GM19351 (cell line): Measurements from ENCODE around the gene DPYD.

ENCODE experiments used
- ATAC-seq: cut with Tn5 transposase; IDR thresholded peaks from one replicate; pipeline ENCODE4 v1.9.1; 2021; ENCODE audit warnings: mild to moderate bottlenecking, moderate library complexity; ENCODE audit not compliant: unreplicated experiment

Gene DPYD

DNA sequence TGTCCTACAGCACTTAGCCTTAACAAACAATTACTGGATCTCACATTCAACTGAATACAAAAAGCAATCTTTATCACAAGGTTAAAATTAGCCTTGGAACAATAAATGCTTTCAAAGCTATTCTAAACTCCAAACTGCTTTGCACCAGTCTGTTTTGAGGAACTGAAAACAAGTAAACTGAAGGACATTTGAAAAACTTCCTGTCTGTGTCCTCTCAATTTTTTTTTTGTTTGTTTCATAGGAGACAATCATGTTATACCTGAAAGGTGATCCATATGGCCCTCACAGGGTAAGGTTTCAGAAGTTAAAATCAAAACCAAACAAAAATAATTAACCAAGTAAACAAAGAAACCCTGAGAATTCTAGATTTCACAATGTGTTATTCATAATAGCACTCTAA lies 459.1 kb downstream of the DPYD start:
- ATAC-seq, result peak; percentile 95

DNA sequence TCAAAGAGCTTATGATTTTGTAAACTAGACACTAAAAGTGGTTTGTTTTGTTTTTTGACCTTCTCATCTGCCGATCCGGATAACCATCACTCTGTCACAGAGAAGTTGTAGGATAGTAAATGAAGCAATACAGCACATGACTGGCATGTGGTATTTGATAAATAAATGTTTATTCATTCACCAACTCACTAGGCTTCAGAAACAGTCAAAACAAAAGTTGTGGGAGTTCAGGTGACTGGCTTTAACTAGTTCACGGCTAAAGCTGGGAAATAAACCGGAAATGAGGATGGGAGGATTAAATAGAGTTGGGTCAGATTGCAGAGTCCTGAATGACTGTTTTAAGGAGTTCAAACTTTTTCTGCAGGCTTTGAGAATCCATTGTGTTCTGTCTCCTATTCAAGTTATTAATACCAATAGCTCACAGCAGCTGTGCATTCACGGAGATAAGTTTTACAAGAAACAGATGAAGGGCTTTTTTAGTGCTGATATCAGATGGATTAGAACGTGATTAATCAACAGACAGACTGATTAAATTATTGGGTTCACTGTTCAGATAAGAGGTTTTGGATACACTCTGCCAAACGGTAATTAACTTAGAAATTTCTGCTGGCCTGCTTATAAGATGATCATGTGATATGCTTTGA lies 463.3 kb downstream of the DPYD start:
- ATAC-seq, result no peak

DNA sequence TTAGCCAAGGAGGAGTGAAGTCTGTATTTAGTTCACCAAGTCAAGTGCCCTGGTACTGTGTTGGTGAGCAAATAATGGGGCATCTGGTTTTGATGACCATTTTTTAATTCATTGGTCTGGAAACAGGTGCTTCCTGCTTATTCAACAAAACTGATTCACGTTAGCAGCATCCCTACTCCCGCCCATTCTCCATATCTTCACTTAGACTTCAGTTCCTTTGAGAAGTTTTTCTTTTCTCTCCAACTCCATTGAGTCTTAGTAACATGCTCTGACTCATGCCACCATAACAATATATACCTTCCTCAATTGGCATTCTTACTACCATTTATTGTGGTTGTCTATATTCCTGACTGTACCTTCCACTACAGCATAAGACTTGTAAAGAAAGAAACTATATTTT lies 468.9 kb downstream of the DPYD start:
- ATAC-seq, result no peak

DNA sequence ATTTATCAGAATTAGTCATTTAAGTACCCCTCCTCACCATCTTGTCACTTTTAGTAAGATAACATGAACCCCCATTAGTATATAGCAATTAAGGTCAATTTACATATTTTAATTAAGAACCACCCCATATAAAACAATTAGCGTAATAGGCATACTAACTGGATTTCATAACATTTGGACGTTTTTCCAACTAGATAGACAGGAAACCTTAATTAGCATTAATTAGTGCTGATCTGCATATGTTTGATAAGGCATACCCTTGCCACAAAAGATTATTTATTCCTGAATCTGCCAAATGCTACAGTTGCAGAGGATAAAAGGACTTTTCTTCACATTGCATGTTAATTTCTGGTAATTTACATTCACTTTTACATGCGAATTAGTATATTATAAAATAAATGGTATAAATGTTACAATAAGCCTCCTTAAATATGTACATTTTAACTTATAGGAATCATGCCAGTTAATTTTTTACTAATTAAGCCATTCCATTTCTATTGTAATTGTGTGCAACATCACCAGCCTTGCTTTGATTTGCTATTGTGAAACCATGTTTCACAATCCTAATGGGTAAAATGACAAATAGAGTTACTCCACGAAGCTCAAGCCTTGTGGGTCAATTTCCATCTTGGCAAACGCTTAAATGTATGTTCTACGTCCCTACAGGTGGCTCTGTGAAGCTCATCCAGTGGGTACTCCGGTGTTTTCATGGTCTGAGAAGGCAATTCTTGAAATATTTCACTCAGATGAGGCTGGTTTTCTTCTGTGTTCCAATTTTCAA lies 469.6 kb downstream of the DPYD start:
- no peak for ATAC-seq

DNA sequence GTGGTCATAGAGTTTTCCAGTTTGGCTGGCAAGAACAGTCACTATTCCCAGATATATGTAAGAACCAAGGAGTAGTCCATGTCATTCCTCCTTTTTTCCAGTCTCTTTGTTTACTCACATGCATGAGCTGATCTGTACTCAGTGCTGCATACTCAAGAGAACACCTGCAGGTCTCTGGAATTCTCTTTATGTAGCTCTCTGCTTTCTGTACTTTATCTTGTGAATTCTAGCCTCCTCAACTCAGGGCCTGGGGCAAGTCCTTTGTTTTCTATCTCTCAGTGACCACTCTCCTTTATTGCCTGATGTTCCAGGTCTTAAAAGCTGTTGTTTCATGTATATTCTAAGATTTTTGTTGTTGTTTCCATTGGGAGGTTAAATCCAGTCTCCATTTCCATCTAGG lies 478.9 kb downstream of the DPYD start:
- ATAC-seq, result no peak

DNA sequence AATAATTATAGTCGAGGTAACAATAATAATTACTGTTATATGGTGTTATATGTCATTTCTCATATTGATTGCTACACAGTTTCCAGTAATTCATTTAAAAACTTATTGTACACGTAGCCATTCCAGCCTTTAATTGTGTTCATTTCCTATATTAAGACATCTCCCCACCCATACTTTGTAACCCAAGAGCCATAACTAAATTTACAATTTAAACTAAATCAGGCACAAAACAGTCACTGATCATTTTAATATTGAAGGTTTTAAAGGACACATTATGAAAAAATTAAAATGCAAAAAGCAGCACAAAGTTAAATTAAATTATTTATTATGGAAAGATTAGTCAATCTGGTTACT lies 487.0 kb downstream of the DPYD start:
- ATAC-seq, result no peak

DNA sequence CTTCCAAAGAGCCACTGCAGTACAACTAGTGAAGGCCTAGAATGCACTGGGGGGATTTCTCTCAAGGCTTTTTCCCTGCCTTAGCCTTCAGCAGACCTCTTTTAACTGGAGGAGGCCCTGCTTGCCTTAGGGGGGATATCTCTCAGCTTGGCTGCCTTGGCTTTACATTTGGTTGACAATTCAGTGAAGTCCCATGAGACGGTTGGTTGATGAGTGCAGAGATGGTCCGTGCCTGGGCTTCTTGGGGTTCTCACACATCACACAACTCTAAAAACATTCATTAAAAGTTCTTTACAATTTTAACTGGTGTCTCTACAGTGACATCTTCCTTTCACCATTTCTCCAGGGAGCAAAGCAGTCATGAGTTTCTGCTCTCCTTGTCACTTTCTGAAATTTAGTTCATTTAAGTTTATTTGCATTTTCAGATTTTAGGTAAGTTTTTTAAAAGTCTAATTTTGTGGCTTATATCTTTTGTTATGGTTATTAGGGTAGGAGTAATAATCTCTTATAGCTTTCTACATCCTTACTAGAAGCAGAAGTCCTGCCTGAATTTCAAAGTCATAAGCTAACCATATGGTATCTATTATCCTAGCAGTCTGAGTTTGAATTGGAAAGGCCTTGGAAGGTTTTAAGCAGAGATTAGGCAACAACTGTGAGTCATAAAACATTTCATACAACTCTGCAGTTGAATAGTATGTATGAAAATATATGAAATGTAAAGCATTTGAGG lies 487.6 kb downstream of the DPYD start:
- ATAC-seq, result no peak

DNA sequence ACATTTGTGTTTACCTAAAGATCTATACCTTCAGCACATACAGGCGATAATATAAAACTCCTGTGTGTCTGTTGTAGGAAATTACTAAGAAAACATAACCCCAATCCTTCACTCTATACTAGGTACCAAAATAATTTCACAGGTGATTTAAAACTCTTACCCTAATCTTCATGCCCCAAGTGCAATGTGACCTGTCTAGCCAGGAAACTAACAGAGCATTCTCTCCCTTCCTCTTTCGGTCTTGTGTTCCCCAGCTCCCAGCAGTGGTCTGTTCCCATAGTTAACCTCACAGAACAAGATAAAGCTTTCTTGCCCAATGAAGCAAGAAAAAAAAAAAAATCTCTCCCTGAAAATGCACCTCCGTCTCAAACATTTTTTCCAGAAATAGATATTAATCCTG lies 493.5 kb downstream of the DPYD start:
- no peak for ATAC-seq

DNA sequence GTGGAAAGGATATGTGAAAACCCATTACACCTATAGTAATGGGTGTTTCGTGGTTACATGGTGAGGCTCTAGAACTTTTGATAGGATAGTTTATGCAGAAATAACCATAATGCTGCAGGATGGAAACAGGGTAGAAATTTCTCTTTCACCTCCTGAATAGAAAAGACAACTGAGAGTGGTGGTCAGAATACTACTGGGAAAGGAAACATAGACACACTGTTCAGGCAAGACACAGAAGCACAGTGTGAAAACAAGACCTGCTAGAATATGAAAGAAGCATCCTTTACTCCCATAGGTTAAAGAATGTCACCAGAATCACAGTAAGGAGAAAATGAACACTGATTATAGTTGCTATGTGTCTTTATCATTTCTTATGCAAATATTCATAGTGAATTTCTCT lies 496.6 kb downstream of the DPYD start:
- ATAC-seq, result no peak

DNA sequence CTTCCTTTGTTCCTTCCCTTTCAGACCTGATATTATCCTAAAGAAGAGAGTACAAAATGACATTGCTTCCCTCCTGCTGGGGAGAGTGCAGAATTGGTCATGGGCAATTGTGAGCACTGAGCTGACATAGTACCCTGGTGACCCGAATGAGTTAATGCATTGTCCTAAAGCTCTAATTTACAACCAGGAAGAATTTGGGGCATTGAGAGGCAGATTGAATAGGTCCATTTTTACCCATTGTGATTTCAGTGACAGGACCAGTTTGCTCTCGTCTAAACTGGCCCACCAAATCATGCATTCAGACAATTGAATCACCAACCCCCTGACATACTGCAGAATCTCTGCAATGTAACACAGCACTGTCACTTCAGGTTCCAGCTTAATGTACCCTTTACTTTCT lies 497.4 kb downstream of the DPYD start:
- ATAC-seq, result no peak

DNA sequence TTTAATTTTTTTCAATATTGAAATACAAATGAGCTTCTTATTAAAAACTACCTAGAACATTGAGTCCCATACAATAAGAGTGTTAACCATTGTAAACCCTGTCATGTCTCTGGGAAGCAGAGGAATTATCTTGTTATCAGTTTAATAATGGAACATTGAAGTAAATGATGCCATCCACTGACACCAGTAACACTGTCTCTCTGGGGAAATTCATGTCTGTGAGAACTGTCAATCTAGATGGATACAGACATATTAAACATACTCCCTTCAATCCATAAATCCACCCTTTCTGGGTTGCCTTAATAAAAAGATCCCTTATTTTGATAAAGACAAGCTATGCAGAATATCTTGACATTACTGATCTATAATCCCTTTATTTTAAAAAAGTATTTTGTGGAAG lies 503.2 kb downstream of the DPYD start:
- ATAC-seq, result no peak

DNA sequence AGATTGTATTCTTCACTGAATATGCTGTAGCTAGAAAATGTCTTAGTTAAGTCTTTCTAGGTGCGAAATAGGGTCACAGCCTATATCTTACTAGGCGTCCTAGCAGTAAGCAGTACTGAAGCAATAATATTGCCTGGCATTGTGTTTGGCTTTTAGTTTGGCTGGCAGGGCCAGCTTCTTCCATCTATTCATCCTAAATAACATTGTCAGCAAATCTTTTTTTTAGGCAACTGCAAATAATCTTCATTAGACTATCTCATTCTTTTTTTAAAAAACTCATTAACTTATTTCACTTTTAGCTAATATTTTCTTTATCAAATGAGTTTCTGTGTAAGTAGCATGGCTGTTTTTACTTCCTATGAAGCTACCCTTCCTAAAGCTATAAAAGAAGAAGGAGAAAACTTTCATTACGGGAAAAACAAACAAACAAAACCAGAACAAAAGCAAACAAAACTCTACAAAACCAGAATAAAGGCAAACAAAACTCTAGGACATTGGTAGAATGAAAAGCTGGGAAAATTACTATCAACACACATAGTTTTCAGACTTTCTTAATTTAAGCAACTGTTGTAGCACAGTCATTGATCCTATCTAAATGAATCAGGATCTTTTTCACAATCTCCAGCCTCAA lies 506.0 kb downstream of the DPYD start:
- no peak for ATAC-seq

DNA sequence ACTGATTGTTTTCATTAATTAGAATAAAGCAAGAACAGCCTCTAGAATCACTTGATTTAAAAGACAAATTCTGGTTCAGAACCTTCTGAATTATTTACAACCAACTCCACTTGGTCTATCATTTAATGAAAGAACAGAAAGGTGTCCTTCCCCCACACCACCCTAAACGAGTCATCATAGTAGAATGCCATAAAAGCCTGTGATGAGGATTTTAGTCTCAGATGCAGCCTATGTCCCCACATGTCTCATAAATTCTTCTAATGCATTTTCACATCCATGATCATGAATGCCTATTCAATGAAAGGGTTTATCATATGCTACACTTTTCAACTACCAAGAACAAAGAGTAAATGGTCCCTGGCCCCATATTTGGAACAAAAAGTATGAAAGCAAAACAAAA lies 508.1 kb downstream of the DPYD start:
- no peak for ATAC-seq

DNA sequence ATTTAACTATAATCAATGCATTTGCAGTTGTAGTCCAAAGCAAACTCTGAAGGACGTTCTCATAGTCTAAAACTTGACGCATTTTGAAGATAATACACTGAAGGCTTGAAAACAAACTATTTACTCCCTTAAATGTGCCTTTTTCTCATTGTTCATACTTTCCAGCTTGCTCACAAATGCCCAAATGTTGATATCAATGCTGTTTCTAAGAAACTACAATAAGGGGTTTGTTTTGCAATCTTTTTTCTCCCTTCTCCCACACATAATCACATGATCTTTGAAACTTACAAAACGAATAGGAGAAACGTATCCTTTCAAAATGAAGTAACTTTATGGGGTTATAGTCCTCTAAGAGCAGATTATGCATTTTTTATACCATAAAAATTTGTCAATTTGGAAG lies 508.7 kb downstream of the DPYD start:
- no peak for ATAC-seq

DNA sequence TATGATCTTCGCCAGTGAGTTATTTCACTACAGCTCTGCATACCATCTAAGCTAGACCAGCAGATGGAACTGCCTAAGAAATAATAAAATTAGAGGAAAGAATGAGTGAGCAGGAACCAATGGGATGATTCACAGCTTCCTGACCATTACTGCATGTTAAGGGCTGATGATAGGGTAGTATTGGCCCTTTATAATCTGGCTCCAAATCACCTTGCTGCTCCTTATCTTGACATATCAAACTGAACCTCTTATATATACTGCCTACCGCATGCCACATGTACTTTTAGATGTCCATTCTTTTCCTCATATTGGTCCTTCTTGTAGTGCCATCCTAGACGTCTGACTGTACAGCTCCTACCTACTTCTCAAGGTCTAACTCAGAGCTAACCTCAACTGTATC lies 524.4 kb downstream of the DPYD start:
- no peak for ATAC-seq

DNA sequence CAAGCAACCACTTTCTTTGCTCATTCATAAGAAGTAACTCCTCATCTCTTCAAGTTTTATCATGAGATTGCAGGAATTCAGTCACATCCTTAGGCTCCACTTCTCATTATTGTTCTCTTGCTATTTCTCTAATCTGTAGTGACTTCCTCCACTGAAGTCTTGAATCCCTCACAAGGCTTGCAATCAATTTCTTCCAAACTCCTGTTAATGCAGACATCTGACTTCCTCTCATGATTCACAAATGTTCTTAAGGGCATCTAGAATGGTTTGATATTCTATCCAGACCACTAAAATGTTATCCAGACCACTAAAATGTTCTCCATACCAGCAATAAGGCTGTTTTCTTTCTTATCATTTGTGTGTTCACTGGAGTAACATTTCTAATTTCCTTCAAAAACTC lies 528.1 kb downstream of the DPYD start:
- ATAC-seq, result no peak

DNA sequence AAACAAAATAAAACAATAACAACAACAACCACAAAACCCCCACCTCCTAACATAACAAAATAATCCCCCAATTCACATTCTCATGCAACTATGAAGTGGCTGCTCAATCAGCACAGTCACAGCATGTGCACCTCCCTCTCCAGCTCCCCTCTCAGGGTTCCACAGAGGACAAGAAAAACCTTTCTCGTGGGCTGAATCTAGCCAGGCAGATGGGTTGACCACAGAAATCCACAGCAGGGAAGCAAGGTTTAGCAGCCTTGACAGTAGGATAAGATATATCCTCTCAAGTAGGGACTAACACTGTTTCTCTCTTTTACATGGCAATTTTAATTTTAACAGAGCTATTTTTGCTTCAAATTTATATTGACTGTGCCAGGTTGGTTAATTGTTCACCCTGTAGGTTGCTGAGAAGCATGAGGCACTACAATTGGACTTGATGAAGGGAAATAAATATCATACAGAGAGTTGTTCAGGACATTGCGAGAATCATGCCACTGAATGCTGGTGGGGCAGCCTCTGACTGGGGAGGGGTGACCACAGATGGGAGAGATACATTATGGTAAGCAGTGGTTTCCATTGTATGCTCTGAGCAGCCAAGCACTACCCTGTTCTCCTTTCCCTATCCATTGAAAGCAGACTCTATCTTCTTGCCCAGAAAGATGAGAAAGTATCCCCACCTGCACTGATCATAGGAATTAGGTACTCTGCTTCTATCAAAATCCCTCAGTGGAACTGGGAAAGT lies 535.1 kb downstream of the DPYD start:
- ATAC-seq, result no peak

DNA sequence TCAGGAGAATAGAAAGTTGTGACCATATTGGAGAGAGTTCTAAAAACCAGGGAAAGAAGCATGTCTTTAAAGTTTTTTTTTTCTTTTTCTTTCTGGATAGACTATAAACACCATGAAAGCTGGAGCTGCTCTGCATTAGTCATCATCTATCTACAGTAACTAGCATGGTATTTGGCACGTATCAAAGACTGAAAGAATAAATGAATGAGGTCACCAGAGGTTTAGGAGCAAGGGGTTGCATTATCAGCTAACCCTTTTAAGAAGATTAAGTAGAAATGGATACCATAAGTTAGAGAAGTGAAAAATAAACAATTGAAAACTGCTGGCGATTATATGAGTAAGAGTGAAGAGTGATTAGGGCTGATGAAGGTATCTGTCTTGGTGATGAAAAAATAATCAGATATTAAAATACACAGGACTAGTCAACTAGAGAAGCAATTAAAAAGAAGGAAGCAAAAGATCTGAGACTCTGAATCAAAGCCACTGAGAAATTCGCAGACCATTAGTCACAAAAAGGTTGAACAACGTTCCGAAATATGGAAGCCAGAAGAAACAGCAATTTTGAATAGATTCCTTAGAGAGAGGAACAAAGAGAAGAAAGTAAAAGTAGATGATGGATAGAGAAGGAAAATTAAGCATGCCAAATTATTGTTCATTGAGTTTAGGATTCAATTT lies 536.4 kb downstream of the DPYD start:
- no peak for ATAC-seq

DNA sequence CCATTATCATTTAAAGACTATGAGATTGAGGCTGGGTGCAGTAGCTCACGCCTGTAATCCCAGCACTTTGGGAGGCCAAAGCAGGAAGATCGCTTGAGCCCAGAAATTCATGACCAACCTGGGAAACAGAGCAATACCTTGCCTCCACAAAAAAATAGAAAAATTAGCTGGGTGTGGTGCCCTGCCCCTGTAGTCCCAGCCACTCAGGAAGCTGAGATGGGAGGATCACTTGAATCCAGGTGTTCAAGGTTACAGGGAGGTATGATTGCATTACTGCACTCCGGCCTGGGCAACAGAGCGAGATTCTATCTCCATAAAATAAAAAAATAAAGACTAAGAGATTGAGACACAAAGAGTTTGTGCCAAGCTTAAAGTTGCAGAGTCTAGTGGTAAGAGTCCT lies 537.0 kb downstream of the DPYD start:
- ATAC-seq, result no peak

DNA sequence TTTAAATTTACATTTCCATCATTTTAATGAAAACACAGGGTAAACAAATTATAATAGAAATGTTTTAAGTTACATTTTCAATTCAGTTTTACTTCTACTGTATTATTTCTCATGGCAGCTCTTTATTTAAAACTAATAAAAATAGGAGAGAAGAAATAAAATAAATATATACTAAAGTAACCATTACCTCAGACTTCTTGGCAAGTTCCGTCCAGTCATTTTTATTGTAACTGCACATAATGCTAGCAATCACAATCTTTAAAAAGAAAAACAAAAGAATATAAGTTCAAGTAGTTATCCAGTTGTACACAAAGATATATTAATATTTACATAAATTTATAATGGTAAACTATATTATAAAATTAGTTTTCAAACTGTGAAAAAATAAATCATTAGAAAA lies 538.6 kb downstream of the DPYD start:
- ATAC-seq, result no peak
